HEK293 (cell line): ENCODE measurements around the gene MS4A15.

Source experiments
- ATF2 ChIP-seq: fragments of 450-650 bp; formaldehyde crosslinking; IDR thresholded peaks from 2 replicates; pipeline ENCODE4 v1.5.1; 2016; ENCODE audit warnings: missing biosample characterization, missing genetic modification characterization, low read depth
- CTCF ChIP-seq: fragments of 450-650 bp; formaldehyde crosslinking; IDR thresholded peaks from 2 replicates; pipeline ENCODE4 v1.5.1; 2016; ENCODE audit warnings: missing biosample characterization, missing genetic modification characterization
- REPIN1 ChIP-seq: fragments of 450-650 bp; formaldehyde crosslinking; IDR thresholded peaks from 2 replicates; pipeline ENCODE4 v1.5.1; 2017; ENCODE audit warnings: missing biosample characterization, missing genetic modification characterization, low read depth
- ZNF121 ChIP-seq: fragments of 450-650 bp; formaldehyde crosslinking; IDR thresholded peaks from 2 replicates; pipeline ENCODE4 v1.5.1; 2016; ENCODE audit warnings: missing biosample characterization, missing genetic modification characterization
- ZNF350 ChIP-seq: fragments of 450-650 bp; formaldehyde crosslinking; IDR thresholded peaks from 2 replicates; pipeline ENCODE4 v1.5.0; 2017; ENCODE audit warnings: missing biosample characterization, mild to moderate bottlenecking, missing genetic modification characterization

GRCh38 chr11:60743058-60743457, 13.6 kb upstream of the MS4A15 start:
- TF ChIP-seq ZNF121 (tag by site-specific recombination): no peak
- TF ChIP-seq ZNF350: no peak
- TF ChIP-seq REPIN1: no peak
- no peak for TF ChIP-seq ATF2 (tag by site-specific recombination)
- no peak for TF ChIP-seq CTCF (tag by site-specific recombination)
